DND-41 (cell line): ENCODE results near the gene CILP.

Source experiments
- ATAC-seq: fragments of 200-7000 bp; cut with Tn5 transposase; 3 replicates; pipeline ENCODE4 v1.9.1; 2021; ENCODE audit warnings: low read depth; ENCODE audit not compliant: insufficient read depth
- DNase-seq: peaks from one replicate; pipeline ENCODE4 v3.0.0-alpha.2; 2020
- H2AFZ ChIP-seq: 2 replicates; pipeline ENCODE4 v1.6.0; 2012; ENCODE audit warnings: low read depth, low read length
- H3K27ac ChIP-seq: 2 replicates; pipeline ENCODE4 v1.5.1; 2012; ENCODE audit warnings: low read length, inconsistent platforms
- H3K27me3 ChIP-seq: fragments of 200-600 bp; sonication (generic); 2 replicates; pipeline ENCODE4 v1.6.0; 2012; ENCODE audit warnings: low read length, mild to moderate bottlenecking, inconsistent platforms; ENCODE audit not compliant: insufficient read depth, poor library complexity
- H3K36me3 ChIP-seq: 2 replicates; pipeline ENCODE4 v1.5.1; 2012; ENCODE audit warnings: low read length, inconsistent platforms; ENCODE audit not compliant: insufficient read depth
- H3K4me1 ChIP-seq: 2 replicates; pipeline ENCODE4 v1.5.1; 2012; ENCODE audit warnings: mild to moderate bottlenecking, low read length; ENCODE audit not compliant: insufficient read depth
- H3K4me2 ChIP-seq: 2 replicates; pipeline ENCODE4 v1.6.0; 2012; ENCODE audit warnings: mild to moderate bottlenecking, moderate library complexity, low read length, inconsistent platforms; ENCODE audit not compliant: insufficient read depth
- H3K4me3 ChIP-seq, 2 experiments: fragments of 200-600 bp in 1 of 2; shearing (Covaris generic) in 1 of 2; 2 replicates each; pipeline ENCODE4 v1.5.1; 2012 to 2016; ENCODE audit warnings: inconsistent platforms in 2 of 2, low read length in 2 of 2, mild to moderate bottlenecking in 2 of 2, low read depth in 1 of 2, moderate library complexity in 1 of 2
- H3K79me2 ChIP-seq: 2 replicates; pipeline ENCODE4 v1.6.0; 2012; ENCODE audit warnings: low read length, inconsistent platforms; ENCODE audit not compliant: insufficient read depth
- H3K9ac ChIP-seq: 2 replicates; pipeline ENCODE4 v1.6.0; 2012; ENCODE audit warnings: low read depth, mild to moderate bottlenecking, inconsistent platforms, low read length, moderate library complexity
- H3K9me3 ChIP-seq: 2 replicates; pipeline ENCODE4 v1.5.1; 2012; ENCODE audit warnings: low read length, moderate library complexity, mild to moderate bottlenecking, inconsistent platforms; ENCODE audit not compliant: insufficient read depth, severe bottlenecking
- H4K20me1 ChIP-seq: 2 replicates; pipeline ENCODE4 v1.6.0; 2012; ENCODE audit warnings: low read length; ENCODE audit not compliant: insufficient read depth
- EZH2 ChIP-seq: IDR thresholded peaks from 3 replicates; pipeline ENCODE4 v1.6.1; 2012; ENCODE audit warnings: borderline replicate concordance, low read depth, mild to moderate bottlenecking, moderate library complexity, low read length, inconsistent platforms; ENCODE audit not compliant: severe bottlenecking
- TF ChIP-seq, protein P1 (sequence below): IDR thresholded peaks from 2 replicates; pipeline ENCODE4 v1.5.1; 2012; ENCODE audit warnings: borderline replicate concordance, low read length, moderate library complexity, mild to moderate bottlenecking; ENCODE audit not compliant: poor library complexity, severe bottlenecking; ENCODE audit errors: extremely low read depth

CILP gene

GRCh38 chr15:65198571-65198970 is 12.7 kb downstream of the CILP start:
- H3K4me1 ChIP-seq, result no peaks in the 10 kb centered on the region

GRCh38 chr15:65197337-65197645 is 14.0 kb downstream of the CILP start:
- H3K4me3 ChIP-seq, result no peak overlapping the region
- H3K36me3 ChIP-seq, result no peaks in the 10 kb centered on the region
- TF ChIP-seq, protein P1, sequence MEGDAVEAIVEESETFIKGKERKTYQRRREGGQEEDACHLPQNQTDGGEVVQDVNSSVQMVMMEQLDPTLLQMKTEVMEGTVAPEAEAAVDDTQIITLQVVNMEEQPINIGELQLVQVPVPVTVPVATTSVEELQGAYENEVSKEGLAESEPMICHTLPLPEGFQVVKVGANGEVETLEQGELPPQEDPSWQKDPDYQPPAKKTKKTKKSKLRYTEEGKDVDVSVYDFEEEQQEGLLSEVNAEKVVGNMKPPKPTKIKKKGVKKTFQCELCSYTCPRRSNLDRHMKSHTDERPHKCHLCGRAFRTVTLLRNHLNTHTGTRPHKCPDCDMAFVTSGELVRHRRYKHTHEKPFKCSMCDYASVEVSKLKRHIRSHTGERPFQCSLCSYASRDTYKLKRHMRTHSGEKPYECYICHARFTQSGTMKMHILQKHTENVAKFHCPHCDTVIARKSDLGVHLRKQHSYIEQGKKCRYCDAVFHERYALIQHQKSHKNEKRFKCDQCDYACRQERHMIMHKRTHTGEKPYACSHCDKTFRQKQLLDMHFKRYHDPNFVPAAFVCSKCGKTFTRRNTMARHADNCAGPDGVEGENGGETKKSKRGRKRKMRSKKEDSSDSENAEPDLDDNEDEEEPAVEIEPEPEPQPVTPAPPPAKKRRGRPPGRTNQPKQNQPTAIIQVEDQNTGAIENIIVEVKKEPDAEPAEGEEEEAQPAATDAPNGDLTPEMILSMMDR, result no peak
- no peak for TF ChIP-seq EZH2
- no peak overlapping the region for H3K4me2 ChIP-seq
- ATAC-seq (no peak), DNase-seq (no peak)
- H4K20me1 ChIP-seq, result no peaks in the 10 kb centered on the region
- H3K4me1 ChIP-seq, result no peaks in the 10 kb centered on the region
- H3K27me3 ChIP-seq, result no peaks in the 10 kb centered on the region
- no peak overlapping the region for H2AFZ ChIP-seq
- H3K9ac ChIP-seq, result no peak overlapping the region
- no peak overlapping the region for H3K27ac ChIP-seq
- H3K9me3 ChIP-seq, result no peaks in the 10 kb centered on the region
- H3K79me2 ChIP-seq, result no peaks in the 10 kb centered on the region

More at GRCh38 chr15:65198571-65198970, 12.7 kb downstream of the CILP start:
- ATAC-seq (no peak), DNase-seq (no peak)
- no peaks in the 10 kb centered on the region for H3K9me3 ChIP-seq
- no peaks in the 10 kb centered on the region for H4K20me1 ChIP-seq
- no peak overlapping the region for H3K4me2 ChIP-seq
- H3K4me3 ChIP-seq, result no peak overlapping the region
- no peak overlapping the region for H2AFZ ChIP-seq
- no peaks in the 10 kb centered on the region for H3K79me2 ChIP-seq
- no peaks in the 10 kb centered on the region for H3K27me3 ChIP-seq
- H3K27ac ChIP-seq, result no peak overlapping the region
- TF ChIP-seq EZH2, result no peak
- TF ChIP-seq, protein P1, result no peak
- H3K36me3 ChIP-seq, result no peaks in the 10 kb centered on the region
- no peak overlapping the region for H3K9ac ChIP-seq

GRCh38 chr15:65196637-65197336 is 14.5 kb downstream of the CILP start:
- Histone ChIP-seq H3K4me3 (no peak overlapping the region), H3K27me3 (no peaks in the 10 kb centered on the region), H3K27ac (no peak overlapping the region), H3K79me2 (no peaks in the 10 kb centered on the region), H3K36me3 (no peaks in the 10 kb centered on the region), H3K4me2 (no peak overlapping the region), H3K9me3 (no peaks in the 10 kb centered on the region), H3K9ac (no peak overlapping the region), H3K4me1 (no peaks in the 10 kb centered on the region), H4K20me1 (no peaks in the 10 kb centered on the region), H2AFZ (no peak overlapping the region)
- no peak for TF ChIP-seq EZH2
- TF ChIP-seq, protein P1, result no peak
- ATAC-seq (no peak), DNase-seq (no peak)
